Medulla oblongata (tissue), 1 donor: Measurements from ENCODE around the gene DDB1.

Experiments used
- DNase-seq: peaks from one replicate; pipeline ENCODE4 v3.0.0-alpha.2; 2015; ENCODE audit errors: extremely low spot score

DDB1 gene

GRCh38 chr11:61356706-61357105 lies 23.8 kb upstream of the DDB1 start:
- DNase-seq: no peak

DNA sequence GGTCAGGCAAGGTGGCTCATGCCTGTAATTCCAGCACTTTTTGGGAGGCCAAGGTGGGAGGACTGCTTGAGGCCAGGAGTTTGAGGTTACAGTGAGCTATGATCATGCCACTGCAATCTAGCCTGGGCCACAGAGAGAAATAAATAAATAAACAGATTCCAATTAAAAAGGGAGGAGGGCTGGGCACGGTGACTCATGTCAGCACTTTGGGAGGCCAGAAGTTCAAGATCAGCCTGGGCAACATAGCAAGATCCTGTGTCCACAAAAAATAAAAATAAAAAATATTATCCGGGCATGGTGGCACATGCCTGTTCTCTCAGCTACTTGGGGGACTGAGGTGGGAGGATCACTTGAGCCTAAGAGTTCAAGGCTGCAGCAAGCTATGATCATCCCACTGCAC lies 21.3 kb upstream of the DDB1 start:
- DNase-seq: no peak

DNA sequence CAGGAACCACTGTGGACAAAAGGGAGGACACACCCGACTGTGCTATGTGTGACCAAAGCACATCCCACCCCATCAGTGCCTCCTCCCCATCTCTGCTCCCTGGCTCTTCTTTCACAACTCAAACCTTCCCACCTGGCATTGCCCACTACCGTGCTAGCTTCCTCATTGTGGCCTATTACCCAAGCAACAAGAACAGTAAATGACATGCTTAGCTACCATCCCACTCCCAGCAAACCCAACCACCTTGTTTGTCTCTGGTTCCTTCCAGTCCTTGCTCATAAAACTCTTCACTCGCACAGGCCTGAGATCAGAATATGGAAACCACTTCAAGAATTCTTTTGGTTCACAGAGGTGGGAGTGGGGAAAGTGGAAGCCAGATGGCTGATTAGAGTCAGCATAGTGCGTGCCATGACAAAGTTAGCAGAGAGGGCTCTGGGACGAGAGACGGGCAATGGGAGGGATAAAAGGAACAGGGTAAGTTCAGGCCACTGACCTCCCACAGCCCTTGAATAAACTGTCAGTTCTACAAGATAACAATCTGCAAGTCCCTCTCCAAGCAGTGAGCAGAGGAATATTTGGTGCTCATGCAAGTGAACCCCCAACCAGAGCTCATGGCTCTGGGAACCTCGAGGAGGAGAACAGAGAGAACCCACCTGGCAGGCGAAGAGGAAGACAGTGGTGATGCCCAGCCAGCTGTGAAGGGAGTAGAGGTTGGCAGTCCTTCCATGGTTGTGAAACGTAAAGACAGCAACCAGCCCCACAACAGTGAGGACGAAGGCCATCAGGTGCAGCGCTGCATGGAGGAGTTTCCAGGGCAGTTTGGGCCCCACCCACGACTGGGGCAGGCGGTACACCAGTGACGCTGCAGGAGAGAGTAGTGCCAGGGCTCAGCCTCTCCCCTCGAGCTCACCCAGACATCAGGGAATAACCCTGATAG lies 20.5 kb upstream of the DDB1 start:
- DNase-seq: no peak

- no peak for DNase-seq
Measured at GRCh38 chr11:61352038-61352437, 19.1 kb upstream of the DDB1 start.

DNA sequence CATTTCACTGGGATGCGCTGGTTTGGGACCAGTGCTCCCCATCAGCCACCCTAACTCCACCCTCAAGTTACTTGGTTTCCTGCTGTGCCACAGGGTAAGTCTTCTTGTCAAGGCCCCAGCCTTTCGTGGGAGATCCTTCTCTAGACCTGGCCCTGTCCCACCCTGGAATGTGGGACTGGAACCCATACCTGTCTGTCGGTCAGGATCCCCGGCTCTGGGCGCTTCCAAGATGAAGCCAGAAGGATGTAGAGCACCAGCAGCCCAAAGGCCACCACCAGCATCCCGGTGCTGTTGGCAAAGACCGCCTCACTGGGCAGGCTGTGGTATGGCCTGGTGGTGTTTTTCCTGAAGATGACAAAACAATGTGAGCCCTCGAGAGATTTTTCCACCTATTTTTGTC lies 17.9 kb upstream of the DDB1 start:
- no peak for DNase-seq

DNA sequence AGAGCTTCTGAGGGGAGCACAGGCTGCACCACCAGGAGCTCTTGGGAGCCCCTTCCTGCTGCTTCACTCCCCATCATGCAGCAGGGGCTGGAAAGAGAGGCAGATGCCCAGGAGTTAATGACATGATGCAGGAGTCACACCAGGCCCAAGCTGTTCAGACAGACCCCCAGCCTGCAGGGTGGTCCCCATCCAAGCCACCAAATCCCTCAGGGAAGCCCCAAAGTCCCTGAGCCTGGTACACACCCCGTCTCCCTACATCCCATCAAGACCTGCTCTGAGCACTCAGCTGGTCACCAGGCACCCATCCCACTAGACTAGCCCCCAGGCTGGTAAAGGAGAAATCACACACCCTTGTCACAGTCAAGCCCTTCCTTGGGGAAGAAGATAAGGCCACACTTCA lies 17.4 kb upstream of the DDB1 start:
- no peak for DNase-seq

- DNase-seq: no peak
Measured at GRCh38 chr11:61349916-61350315, 17.0 kb upstream of the DDB1 start.

DNA sequence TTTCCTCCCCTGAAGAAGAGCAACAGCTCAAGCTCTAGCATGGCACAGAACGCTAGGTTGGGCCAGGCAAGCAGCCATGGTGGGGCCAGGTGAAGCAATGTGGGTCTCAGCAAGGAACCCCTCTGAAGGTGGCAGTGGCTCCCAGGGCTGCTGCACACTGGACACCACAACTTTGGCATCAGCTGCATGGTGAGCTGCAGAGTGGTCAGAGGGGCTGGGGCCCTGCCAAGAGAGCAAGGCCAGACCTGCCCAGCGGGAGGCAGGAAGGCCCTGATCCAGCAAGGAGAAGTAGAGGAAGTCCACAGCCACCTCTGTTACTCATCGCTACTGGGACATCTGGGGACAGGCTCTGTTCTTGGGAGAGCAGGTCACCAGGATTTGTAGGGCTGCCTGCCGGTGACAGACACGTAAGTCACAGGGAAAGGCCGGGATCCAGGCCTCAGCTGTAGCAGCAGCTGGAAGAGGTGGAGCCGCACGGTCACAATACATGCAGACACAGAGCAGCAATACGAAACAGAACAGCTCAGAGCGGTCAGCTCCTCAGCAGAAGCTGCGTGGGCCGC lies 16.4 kb upstream of the DDB1 start:
- no peak for DNase-seq

DNA sequence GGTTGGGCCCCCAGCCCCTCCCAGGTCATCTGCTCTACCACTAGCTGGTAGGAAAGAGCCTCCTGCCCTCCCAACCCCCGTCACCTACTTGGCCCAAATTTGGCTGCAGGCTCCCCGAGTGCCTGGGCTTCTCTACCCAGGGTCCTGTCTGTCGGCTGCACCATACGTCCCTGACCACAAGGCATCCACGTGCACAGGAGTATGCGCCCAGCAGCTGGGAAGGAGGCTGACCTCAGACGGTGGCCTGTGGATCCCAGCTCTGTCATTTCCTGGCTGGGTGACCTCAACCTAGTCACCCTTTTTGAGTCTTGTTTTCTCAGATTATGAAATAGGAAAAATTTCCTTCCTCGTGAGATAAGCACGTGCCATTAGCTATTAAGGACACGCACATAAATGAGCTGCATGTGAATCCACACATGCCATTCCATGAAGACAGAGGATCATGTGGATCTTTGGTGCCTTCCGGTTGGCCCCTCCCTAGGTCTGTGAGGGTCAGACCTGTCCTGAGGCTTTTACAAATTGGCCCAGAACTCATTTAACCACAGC lies 15.1 kb upstream of the DDB1 start:
- DNase-seq: no peak

DNA sequence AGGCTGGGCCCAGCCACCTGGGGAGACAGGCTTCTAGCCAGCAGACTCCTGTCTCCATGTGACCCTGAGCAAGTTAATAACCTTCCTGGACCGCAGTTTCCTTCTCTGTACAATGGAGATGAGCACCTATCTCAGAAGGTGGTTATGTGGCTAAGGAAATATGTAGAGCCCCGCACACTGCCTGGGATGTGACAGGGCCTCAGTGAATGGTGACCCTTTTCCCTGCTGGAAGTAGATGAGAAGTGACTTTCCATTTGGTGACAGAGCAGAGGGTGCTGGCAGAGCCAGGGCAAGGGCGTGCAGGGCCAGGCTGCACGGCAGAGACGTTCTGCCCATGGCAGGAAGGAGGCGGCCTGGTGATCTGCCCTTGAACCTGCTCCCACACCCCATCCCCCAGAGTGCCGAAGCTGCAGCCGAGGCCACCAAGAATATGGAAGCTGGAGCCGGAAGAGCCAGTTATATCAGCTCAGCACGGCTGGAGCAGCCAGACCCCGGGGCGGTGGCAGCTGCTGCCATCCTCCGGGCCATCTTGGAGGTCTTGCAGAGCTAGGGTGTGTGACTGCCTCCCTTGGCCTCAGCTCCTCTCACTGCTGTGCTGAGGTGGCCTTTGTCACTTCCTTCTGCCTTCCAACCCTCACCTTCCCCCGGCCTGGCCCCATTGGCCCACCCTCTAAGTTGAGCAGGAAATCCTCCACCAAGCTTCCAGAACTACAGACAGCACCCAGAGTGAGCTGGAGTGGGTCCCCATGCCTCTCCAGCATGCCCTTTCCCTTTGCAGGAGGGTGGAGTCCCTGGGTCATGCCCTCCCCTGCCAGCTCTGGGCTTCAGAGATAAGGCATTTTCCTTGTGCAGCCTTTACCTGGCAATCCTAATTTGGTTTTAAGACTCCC lies 13.3 kb upstream of the DDB1 start:
- no peak for DNase-seq

DNA sequence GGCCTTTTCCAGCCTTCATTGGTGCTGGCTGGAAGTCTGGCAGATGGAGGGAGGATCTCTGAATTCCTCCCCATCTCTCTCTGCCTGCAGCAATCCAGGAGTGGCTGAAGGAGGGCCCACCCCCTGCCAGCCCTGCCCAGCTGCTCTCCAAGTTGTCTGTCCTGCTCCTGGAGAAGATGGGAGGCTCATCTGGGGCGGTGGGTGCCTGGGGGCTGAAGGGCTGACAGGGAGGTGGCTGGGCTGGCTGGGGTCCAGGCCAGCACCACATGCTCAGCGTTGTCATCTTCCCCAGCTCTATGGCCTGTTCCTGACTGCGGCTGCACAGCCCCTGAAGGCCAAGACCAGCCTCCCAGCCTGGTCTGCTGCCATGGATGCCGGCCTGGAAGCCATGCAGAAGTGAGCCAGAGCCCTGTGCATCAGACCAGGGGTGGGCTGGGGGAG lies 12.3 kb upstream of the DDB1 start:
- no peak for DNase-seq

- DNase-seq: no peak
Measured at GRCh38 chr11:61343792-61344745, 11.2 kb upstream of the DDB1 start.

DNA sequence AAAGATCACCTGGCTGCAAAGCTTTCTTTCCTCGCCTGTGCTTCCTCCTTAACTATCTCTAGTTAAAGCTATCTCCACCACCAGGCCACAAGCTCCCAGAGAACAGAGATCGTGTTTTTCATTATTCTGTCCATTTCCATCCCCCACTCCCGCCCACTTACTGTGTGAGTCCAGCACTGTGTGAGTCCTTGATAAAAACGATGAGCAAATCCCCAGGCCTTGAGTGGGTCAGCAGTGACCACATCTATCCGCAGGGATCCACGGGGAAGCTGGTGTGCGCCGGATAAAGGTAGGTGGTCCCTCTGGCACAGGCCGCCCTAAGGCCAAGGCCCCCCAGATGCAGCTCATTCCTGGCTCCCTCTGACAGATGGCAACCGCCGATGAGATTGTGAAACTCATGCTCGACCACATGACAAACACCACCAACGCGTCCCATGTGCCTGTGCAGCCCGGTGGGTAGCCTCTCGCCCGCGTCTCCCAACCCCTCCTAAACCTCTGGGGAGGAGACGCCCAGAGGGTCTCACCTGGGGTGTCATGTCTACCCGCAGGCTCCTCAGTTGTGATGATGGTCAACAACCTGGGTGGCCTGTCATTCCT lies 9.4 kb upstream of the DDB1 start:
- no peak for DNase-seq

DNA sequence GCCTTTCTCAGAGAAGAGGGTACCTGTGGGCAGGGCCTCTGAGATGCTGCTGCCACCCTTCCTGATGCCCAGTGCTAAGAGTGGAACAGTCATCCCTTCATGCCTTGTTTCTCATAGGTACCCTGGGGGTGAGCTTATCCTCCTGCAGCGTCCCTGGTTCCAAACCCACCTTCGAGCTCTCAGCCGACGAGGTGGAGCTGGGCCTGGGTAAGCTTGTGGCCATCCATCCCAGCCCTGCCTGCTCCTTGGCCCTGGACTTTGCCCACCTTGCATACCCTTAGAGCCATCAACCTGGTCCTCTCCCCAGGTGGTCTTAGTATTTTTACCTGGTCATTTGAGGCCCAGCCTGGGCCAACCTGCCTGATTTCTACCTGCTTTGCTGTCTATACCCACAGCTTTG lies 8.8 kb upstream of the DDB1 start:
- no peak for DNase-seq

DNA sequence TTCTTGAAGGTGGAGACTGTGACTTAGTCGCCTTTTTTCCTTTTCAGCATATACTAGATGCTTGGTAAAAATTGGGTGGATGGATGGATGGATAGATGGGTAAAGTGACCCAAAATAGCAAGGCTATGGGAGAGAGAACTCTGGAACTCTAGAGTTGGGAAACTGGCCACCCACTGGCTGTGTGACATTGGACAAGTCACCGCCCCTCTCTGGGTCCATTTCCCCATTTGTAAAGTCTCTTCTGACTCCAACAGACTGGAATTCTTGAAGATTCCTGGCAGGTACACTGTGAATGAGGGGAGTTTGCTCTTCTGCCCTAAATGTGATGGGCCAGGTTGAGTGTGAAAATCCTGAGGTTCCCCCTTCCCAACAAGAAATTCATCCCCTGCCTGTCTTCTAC lies 8.1 kb upstream of the DDB1 start:
- no peak for DNase-seq

DNA sequence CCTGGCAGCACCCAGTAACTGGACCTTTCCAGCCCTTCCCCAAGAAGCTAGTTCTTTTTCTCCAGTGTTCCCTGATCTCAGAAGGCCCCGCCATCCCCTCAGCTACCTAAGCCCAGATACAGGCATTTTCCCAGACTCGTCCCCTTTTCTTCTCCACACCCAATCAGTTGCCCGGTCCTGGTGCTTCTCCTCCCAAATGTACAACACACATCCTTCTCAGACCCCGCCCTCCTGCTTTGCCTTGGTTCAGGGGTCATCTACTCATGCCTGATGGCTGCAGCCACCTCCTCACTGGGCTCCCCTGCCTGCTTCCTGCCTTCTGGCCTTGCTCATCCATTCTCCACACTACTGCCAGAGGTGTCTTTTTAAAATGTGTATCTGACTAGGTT lies 6.6 kb upstream of the DDB1 start:
- DNase-seq: no peak

DNA sequence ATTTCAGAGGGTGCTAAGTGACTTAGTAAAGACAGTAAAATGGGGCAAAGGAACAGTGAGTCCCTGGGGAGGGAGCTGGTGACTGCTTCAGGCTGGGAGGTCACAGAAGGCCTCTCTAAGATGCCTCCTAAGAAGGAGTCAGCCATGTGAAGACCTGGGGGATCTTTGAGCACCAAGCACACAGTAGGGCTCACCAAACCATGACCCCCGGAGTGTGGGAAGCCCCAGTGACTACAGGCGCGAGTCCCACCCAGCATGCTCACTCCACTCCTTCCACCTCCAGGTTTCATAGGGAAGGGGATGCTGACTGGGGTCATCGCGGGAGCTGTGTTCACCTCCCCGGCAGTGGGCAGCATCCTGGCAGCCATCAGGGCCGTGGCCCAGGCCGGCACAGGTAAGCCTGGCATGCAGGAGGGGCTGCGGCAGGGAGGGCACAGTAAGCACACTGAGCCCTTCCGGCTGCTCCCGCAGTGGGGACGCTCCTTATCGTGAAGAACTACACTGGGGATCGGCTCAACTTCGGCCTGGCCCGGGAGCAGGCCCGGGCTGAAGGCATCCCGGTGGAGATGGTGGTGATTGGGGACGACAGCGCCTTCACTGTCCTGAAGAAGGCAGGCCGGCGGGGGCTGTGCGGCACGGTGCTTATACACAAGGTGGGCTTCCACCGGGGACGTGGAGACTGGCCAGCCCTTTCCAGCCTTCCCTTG lies 6.0 kb upstream of the DDB1 start:
- no peak for DNase-seq

GRCh38 chr11:61337706-61338470 lies 5.0 kb upstream of the DDB1 start:
- DNase-seq: no peak
